HEK293 (cell line): ENCODE measurements around the gene KIZ.

Experiments used
- ZNF274 ChIP-seq, 2 experiments: fragments of 200-500 bp in 1 of 2; fragments of 450-650 bp in 1 of 2; sonication (Bioruptor generic) in 1 of 2; formaldehyde crosslinking in 1 of 2; IDR thresholded peaks; 2 replicates each; pipeline versions ENCODE4 v1.5.1 to v1.6.1; 2014 to 2016; ENCODE audit warnings: borderline replicate concordance in 1 of 2, inconsistent platforms in 1 of 2, low read length in 1 of 2, missing biosample characterization in 1 of 2, missing genetic modification characterization in 1 of 2
- TF ChIP-seq, protein P1 (sequence below): fragments of 450-650 bp; formaldehyde crosslinking; IDR thresholded peaks from 2 replicates; pipeline ENCODE4 v1.5.1; 2016; ENCODE audit warnings: missing biosample characterization, missing genetic modification characterization

DNA sequence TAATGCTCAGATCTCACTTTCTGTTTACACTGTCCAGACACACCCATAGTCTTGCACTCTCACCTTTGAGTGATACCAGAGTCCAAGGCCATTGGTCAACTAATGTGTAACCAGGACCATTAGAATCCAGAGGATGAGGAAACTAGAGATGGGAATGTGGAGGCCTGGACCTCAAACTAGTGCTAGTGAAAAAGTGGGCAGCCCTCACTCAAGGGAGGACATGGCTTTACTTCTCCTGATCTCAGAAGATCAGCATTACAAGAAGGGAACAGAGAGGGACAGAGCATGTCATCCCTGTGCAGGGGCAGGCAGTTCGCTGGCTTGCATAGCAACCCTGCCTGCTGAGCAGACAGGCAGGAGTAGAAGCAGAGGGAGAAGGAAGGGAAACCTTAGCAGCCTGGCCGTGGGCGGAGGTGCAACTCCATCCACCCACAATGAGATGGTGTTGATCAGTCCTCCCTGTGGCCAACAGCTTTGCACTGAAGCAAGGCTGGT, 154.7 kb downstream of the KIZ start:
- no peak for TF ChIP-seq ZNF274 (IDR thresholded peaks at IDR 0.05; ENCODE audit: low read length)
- TF ChIP-seq ZNF274 (tag by site-specific recombination; IDR thresholded peaks at IDR 0.05; ENCODE audit: borderline replicate concordance) = no peak
- TF ChIP-seq, protein P1, sequence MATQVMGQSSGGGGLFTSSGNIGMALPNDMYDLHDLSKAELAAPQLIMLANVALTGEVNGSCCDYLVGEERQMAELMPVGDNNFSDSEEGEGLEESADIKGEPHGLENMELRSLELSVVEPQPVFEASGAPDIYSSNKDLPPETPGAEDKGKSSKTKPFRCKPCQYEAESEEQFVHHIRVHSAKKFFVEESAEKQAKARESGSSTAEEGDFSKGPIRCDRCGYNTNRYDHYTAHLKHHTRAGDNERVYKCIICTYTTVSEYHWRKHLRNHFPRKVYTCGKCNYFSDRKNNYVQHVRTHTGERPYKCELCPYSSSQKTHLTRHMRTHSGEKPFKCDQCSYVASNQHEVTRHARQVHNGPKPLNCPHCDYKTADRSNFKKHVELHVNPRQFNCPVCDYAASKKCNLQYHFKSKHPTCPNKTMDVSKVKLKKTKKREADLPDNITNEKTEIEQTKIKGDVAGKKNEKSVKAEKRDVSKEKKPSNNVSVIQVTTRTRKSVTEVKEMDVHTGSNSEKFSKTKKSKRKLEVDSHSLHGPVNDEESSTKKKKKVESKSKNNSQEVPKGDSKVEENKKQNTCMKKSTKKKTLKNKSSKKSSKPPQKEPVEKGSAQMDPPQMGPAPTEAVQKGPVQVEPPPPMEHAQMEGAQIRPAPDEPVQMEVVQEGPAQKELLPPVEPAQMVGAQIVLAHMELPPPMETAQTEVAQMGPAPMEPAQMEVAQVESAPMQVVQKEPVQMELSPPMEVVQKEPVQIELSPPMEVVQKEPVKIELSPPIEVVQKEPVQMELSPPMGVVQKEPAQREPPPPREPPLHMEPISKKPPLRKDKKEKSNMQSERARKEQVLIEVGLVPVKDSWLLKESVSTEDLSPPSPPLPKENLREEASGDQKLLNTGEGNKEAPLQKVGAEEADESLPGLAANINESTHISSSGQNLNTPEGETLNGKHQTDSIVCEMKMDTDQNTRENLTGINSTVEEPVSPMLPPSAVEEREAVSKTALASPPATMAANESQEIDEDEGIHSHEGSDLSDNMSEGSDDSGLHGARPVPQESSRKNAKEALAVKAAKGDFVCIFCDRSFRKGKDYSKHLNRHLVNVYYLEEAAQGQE (tag by site-specific recombination) = no peak
